ENCODE measurements around the gene NPTXR.

The NPTXR gene

GRCh38 chr22:38850941-38851849 lies 7.4 kb upstream of the NPTXR start:
- DNase-seq, result no peak

DNA sequence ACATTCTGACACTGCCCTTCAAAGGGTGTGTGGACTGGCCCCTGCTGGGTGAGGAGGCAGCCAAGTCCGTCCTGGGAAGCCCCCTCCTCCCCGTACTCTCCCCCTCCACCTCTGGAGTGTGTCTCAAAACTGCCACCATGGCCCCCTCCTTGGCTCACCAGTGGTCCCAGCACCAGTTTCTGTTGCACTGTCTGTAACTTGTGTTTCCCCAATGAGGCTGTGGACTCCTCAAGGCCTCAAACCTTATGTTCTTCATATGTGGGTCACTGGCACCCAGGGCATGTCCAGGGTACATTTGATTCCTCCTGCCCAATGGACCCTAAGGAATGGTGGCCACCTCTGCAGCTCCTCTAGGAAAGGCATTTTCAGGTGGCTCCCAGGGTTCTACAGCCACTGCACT lies 6.6 kb upstream of the NPTXR start:
- no peak for DNase-seq

- no peak for DNase-seq
These were observed 6.0 kb upstream of the NPTXR start for GRCh38 chr22:38849811-38850210.

GRCh38 chr22:38846412-38846811 lies 2.6 kb upstream of the NPTXR start:
- no peak for DNase-seq

GRCh38 chr22:38845004-38845740 lies 1.3 kb upstream of the NPTXR start:
- no peak for DNase-seq

DNA sequence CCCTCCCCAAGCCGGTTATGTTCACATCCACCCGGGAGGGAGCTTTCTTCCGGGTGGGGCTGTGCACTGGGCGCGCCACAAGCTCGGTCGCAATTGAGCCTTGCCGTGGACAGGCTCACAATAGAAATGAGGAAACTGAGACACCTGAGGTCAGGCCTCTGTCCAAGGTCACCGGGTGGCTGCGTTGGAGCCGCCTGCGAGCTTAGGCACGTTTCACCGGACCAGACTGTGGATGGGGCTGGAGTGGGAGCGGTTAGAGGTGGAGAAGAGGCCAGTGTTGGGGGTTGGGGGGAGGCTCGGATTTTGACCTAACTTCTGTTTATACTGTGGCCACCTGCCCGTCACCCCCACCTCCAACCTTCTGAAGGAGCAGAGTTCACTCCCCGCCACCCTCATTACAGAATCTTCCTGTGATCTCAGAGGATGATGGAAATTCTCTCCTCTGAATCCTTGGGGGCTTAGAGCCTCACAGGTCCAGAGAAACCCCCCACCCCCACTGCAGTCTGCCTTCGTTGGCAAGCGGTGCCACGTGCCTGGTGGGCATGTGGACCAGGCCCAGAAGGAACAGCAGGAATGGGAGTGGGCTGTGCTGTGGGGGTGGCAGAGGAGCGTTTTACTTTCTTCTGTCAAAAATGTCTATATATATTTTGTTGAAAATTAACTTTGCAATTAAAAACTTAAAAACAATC lies 631 bp upstream of the NPTXR start:
- DNase-seq, result no peak

DNA sequence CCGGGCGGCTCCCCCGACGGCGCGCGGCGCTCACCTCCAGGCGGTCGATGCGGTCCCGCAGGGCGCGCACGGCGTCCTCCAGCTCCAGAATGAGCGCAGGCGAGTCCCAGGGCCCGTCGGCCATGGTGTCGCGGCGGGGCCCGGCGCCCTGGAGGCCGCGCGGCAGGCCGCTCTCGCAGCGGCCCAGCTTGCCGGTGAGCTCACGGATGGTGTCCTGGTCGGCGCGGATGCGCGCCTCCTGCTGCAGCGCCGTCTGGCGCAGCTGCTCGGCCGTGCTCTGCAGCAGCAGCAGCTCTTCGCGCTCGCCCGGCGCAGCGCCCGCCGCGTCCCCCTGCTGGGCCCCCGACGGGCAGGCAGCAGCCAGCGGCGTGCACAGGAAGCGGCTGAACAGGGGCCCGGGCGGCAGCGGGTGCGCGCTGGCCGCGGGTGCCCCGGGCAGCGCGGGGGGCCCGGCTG lies 599 bp downstream of the NPTXR start:
- peak; percentile 71 for DNase-seq

- no peak for DNase-seq
These were observed 1.2 kb downstream of the NPTXR start for GRCh38 chr22:38842512-38843200.

GRCh38 chr22:38841635-38842034 lies 2.2 kb downstream of the NPTXR start:
- no peak for DNase-seq

- DNase-seq, result peak; percentile 56
These were observed 2.6 kb downstream of the NPTXR start for GRCh38 chr22:38841211-38841610.

GRCh38 chr22:38840129-38840528 lies 3.7 kb downstream of the NPTXR start:
- no peak for DNase-seq

- no peak for DNase-seq
These were observed 4.1 kb downstream of the NPTXR start for GRCh38 chr22:38839686-38840085.

GRCh38 chr22:38837414-38837928 lies 6.4 kb downstream of the NPTXR start:
- DNase-seq, result no peak

DNA sequence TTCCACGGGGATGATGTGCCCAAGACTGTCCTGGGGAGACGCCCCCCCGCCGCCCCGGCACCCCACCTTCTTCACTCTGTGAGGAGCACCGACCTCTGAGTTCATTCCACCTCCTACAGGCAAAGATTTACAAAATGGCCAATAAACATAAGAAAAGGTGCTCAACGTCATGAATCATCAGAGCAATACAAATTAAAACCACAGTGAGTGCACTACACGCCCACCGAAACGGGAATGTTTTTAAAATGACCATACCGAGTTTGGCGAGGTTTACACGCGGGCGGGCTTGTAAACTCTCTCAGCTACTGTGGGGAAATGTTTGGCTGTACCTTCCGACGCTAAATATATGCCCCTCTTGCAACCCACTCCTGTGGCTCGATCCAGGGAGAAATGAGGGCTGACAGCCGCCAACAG lies 7.9 kb downstream of the NPTXR start:
- DNase-seq, result no peak

- DNase-seq, result no peak
These were observed 8.8 kb downstream of the NPTXR start for GRCh38 chr22:38834991-38835390.

DNA sequence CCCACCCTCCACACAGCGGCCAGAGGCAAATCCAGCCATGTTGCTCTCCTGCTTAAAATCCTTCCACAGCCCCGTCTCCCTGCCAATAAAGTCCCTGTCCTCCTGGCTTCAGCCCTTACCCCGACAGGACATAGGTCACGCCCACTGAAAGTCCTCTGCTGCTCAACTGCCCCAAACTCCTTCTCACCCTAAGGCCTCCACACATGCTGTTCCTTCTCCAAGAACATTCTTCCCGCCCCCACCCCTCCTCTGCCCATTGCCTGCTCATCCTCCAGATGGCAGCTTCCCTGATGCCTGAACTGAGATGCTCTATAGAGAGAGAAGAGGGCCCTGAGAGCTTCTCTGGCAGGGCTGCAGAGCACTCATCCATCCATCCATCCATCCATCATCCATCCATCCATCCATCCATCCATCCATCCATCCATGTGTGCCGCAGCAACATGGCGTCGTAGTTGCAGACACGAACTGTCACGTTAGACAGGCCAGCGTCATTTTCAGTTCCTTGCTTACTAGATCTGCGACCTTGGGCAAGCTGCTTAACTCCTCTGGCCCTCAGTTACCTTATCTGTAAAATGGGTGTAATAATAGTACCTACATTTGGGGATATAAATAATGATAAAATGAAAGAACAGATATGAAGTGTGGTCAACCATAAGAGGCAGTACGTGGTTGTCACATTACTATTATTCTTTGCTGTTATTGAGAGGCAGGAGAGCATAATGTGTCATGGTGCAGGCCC lies 9.4 kb downstream of the NPTXR start:
- no peak for DNase-seq

DNA sequence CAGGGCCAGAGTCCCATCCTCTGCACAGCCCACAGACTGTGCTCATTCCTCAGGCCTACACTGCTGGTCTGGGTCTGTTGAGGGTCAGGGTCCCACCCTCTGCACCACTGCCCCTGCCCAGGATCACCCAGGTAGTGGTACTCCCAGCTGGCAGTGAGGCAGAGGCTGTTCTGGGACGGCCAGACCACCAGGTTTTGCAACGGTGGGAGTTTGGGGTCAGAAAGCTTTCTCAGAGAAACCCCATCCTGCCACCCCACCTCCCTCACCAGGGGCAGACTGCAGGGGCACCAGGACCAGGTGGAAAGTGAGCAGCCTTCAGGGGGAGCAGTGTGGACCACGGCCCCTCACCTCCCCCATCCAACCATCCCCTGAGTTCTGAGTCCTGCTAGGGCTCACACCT lies 10.8 kb downstream of the NPTXR start:
- no peak for DNase-seq

DNA sequence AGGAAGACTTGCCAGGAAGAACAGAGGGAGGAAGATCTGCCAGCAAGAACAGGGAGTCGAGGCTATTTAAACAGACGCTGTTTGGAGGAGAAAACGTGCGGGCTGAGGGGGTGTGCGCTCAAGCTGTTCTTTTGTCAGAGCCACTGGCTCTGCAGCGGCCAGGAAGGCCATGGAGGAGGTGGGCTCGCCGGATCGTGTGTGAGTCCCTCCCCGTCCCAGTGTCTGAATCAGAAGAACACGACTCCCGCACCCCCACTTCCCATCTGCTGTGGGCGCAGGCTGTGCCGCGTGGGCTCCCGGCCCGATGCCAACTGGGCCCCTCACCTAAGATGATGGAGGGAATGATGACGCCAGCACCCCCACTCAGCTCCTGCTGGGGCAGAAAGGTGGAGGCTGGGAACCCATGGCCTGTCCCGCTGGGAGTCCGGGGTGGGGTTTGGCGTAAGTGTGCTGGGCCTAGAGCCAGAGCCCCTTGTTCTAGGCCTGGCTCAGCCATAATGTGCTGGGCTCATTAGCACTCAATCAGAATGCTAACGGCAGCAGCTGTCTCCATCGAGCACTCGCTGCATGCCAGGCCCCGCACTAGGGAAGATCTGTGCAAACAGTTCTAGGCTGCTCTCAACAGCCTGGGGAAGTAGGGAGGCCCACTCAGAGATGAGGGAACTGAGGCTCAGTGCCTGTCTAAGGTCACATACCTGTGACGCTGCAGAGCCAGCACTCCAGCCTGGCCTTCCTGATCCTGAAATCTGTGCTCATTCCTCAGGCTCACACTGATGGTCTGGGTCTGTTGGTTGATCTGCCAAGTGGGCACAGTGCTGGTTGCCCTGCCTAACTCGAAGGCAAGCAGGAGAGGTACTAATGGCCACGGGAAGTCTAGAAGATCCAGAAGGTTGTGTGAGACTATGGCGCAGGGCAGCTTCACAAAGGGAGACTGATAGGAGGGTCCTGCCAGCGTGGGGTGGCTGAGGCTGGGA lies 11.5 kb downstream of the NPTXR start:
- no peak for DNase-seq

GRCh38 chr22:38831166-38831945 lies 12.5 kb downstream of the NPTXR start:
- DNase-seq, result no peak

DNA sequence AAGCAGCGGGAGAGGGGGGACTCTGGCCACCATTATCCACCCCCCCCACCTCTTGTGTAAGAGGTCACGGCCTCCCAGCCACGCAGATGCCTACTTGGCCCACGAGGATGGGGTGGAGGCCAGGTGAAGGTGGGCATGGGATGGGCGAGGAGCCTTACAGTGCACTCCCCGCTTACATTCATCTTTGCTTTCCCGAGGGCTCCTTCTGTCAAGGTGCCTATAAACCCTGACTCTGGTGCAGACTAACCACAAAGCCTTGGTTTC lies 13.1 kb downstream of the NPTXR start:
- no peak for DNase-seq
